KOPT-K1 (cell line): ENCODE measurements around the gene KLHL29.
"Not testable (repeated sequence)": the region's sequence is repeated elsewhere in the genome, so short reads cannot be mapped to it uniquely, and the experiment has no call there.

Experiments used
- H3K27ac ChIP-seq: fragments of 200-600 bp; sonication (generic); 2 replicates; pipeline ENCODE4 v1.5.1; 2016; ENCODE audit warnings: antibody characterized with exemption, mild to moderate bottlenecking, low read depth, low read length; ENCODE audit not compliant: poor library complexity, severe bottlenecking
- H3K36me3 ChIP-seq: fragments of 200-600 bp; sonication (generic); 2 replicates; pipeline ENCODE4 v1.5.1; 2017; ENCODE audit warnings: antibody characterized with exemption, mild to moderate bottlenecking, low read length, moderate library complexity; ENCODE audit not compliant: insufficient read depth
- H3K9me3 ChIP-seq: fragments of 200-600 bp; sonication (generic); 2 replicates; pipeline ENCODE4 v1.5.1; 2017; ENCODE audit warnings: antibody characterized with exemption, low read length, mild to moderate bottlenecking; ENCODE audit not compliant: insufficient read depth, poor library complexity, severe bottlenecking

Gene KLHL29

GRCh38 chr2:23711979-23712755 lies 327.2 kb downstream of the KLHL29 start:
- H3K36me3 ChIP-seq = no peaks in the 10 kb centered on the region
- H3K9me3 ChIP-seq = no peaks in the 10 kb centered on the region
- no peak overlapping the region for H3K27ac ChIP-seq

DNA sequence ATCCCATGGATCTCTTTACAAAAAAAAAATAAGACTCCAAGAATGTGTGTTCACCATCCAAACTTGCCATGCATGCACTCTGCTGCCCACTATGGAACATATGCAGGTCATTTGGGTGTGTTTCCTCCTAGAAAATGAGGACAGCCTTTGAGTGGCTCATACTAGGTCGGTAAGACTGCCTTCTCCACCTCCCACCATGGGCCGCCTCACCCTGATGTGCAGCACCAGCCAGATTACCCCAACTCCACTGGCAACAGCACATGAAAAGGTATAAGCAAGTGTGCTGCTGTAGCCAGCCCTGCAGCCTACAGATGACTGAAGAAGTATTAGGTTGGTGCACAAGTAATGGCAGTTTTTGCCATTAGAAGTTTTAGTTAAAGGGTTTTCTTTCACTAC lies 327.8 kb downstream of the KLHL29 start:
- H3K9me3 ChIP-seq = no peaks in the 10 kb centered on the region
- H3K27ac ChIP-seq = no peak overlapping the region
- H3K36me3 ChIP-seq = no peaks in the 10 kb centered on the region

- H3K36me3 ChIP-seq = no peaks in the 10 kb centered on the region
- H3K9me3 ChIP-seq = no peaks in the 10 kb centered on the region
- H3K27ac ChIP-seq = no peak overlapping the region
These were observed 328.4 kb downstream of the KLHL29 start for GRCh38 chr2:23713351-23713750.

DNA sequence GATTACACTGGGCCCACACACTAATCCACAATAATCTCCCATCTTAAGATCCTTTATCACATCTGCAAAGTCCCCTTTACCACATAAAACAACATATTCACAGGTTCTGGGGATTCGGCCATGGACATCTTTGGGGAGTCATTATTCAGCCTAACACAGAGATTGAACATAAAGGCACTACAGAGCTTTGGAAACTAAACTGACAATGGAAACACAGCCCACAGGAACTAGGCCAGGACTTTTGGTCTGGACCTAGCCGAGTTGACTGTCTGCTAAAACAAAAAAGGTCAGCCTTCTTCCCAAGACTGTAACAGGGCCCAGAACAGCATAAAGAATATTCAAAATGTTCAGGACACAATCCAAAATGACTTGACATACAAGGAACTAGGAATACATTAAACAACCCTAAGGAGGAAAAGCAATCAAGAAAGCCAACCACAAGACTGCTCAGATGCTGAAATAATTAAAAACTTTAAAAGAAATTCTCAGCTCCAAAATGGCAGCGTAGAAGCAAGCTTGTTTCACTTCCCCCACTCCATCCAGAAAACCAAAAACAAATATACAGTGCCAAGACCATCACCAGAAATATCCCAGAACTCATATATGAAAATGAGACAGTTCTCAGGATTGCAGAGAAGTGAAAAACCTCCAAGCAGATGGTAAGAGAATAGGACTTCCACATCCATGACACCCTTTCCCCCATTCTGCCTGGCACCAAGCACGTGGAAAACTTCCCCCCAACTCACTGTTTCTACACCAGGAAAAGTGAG lies 334.1 kb downstream of the KLHL29 start:
- 0 out of 2 replicates have a peak, but pooled peaks cover 4% of the 10 kb centered on the region for H3K36me3 ChIP-seq

GRCh38 chr2:23719716-23720115 lies 334.7 kb downstream of the KLHL29 start:
- H3K27ac ChIP-seq = no peak overlapping the region
- H3K9me3 ChIP-seq = peaks cover 23% of the 10 kb centered on the region
- H3K36me3 ChIP-seq = 0 out of 2 replicates have a peak, but pooled peaks cover 4% of the 10 kb centered on the region

More for the DNA sequence above, 334.1 kb downstream of the KLHL29 start:
- peaks cover 23% of the 10 kb centered on the region for H3K9me3 ChIP-seq
- H3K27ac ChIP-seq = no peak overlapping the region

- no peak overlapping the region for H3K27ac ChIP-seq
- peaks cover 23% of the 10 kb centered on the region for H3K9me3 ChIP-seq
- H3K36me3 ChIP-seq = 0 out of 2 replicates have a peak, but pooled peaks cover 4% of the 10 kb centered on the region
These were observed 335.9 kb downstream of the KLHL29 start for GRCh38 chr2:23720705-23721453.

DNA sequence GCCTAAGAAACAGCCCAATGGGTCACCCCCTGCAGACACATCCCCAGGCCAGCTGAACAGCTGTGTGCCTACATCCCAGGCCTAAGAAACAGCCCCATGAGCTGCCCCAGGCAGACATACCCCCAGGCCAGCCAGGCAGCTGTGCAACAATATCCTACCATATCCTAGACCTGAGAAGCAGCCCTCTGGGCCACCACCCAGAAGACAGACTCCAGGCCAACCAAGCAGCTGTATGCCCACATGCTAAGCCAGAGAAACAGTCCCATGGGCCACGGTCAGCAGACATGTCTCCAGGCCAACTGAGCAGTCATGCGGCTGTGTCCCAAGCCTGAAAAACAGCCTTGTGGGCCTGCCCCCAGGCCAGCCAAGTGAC lies 336.5 kb downstream of the KLHL29 start:
- Histone ChIP-seq H3K27ac (no peak overlapping the region), H3K9me3 (peaks cover 23% of the 10 kb centered on the region), H3K36me3 (peaks cover 4% of the 10 kb centered on the region; the same call in 1 of the 2 replicates)

DNA sequence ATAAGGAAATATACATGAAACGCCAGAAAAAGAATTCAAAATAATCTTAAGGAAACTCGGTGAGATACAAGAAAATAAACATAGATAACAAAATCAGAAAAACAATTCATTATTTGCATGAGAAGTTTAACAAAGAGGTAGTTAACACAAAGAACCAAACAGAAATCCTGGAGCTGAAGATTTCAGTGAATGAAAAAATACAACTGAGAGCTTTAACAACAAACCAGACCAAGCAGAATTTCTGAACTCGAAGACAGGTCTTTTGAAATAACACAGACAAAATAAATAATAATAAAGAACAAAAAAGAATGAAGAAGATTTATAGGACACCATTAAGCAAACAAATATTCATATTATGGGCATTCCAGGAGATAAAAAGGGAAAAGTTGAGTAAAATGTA lies 337.3 kb downstream of the KLHL29 start:
- Histone ChIP-seq H3K27ac (no peak overlapping the region), H3K9me3 (peaks cover 23% of the 10 kb centered on the region), H3K36me3 (peaks cover 4% of the 10 kb centered on the region; the same call in 1 of the 2 replicates)

GRCh38 chr2:23723029-23723428 lies 338.1 kb downstream of the KLHL29 start:
- not testable (repeated sequence) for H3K27ac ChIP-seq, H3K36me3 ChIP-seq
- peaks cover 23% of the 10 kb centered on the region for H3K9me3 ChIP-seq

DNA sequence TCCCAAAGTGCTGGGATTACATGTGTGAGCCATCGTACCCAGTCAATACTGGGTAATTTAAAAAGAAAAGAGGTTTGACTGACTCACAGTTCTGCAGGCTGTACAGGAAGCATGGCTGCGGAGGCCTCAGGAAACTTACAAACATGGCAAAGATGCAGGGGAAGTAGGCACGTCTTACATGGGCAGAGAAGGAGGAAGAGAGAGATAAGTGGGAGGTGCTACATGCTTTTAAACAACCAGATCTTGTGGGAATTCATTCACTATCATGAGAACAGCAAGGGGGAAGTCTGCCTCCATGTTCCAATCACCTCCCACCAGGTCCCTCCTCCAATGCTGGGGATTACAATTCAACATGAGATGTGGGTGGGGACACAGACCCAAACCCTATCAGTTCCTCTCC lies 349.4 kb downstream of the KLHL29 start:
- Histone ChIP-seq H3K36me3 (no peaks in the 10 kb centered on the region), H3K27ac (no peak overlapping the region), H3K9me3 (no peaks in the 10 kb centered on the region)

GRCh38 chr2:23736783-23737182 lies 351.8 kb downstream of the KLHL29 start:
- H3K36me3 ChIP-seq, H3K9me3 ChIP-seq, H3K27ac ChIP-seq: not testable (repeated sequence)

DNA sequence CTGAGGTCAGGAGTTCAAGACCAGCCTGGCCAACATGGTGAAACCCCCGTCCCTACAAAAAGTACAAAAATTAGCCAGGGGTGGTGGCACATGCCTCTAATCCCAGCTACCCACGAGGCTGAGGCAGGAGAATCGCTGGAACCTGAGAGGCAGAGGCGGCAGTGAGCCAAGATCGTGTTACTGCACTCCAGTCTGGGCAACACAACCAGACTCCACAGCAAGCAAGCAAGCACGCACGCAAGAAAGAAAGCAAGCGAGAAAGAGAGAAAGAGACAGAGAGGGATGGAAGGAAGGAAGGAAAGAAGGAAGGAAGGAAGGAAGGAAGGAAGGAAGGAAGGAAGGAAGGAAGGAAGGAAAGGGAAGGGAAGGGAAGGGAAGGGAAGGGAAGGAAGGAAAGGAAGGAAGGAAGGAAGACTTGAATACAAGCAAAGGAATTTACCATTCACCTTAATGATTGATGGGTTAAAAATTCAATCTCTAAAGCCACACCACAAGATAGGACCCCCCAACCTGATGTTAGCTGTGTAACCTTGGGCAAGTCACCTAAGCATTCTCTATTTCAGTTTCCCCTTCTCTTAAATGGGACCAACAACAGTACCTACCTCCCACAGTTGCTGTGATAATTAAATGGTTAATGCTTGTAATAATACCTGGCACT lies 360.2 kb downstream of the KLHL29 start:
- no peak overlapping the region for H3K27ac ChIP-seq

GRCh38 chr2:23745726-23746105 lies 360.7 kb downstream of the KLHL29 start:
- no peaks in the 10 kb centered on the region for H3K9me3 ChIP-seq
- H3K27ac ChIP-seq = no peak overlapping the region
- H3K36me3 ChIP-seq = peaks cover 4% of the 10 kb centered on the region; the same call in 1 of the 2 replicates

More for the DNA sequence above, 360.2 kb downstream of the KLHL29 start:
- Histone ChIP-seq H3K36me3 (peaks cover 1% of the 10 kb centered on the region; the same call in 1 of the 2 replicates), H3K9me3 (no peaks in the 10 kb centered on the region)

- peaks cover 10% of the 10 kb centered on the region for H3K36me3 ChIP-seq
- no peaks in the 10 kb centered on the region for H3K9me3 ChIP-seq
- H3K27ac ChIP-seq = no peak overlapping the region
These were observed 361.3 kb downstream of the KLHL29 start for GRCh38 chr2:23746141-23746863.
